ENCODE data around the gene FAM118A.
"Not testable (repeated sequence)": the region's sequence is repeated elsewhere in the genome, so short reads cannot be mapped to it uniquely, and the experiment has no call there.

Gene FAM118A

GRCh38 chr22:45284705-45285262 is 24.9 kb upstream of the FAM118A start, which contains the start of gene UPK3A:
TSS of gene UPK3A (plus strand) at chr22:45284949. CDS start at chr22:45285014, 65 bp downstream.
- peak; percentile 28 for DNase-seq (ENCODE audit: low read depth)

GRCh38 chr22:45285263-45286058 is 24.3 kb upstream of the FAM118A start:
- DNase-seq (ENCODE audit: low read depth), result no peak

GRCh38 chr22:45286854-45287551 is 22.7 kb upstream of the FAM118A start:
- DNase-seq (ENCODE audit: low read depth), result no peak

GRCh38 chr22:45290410-45290936 is 19.3 kb upstream of the FAM118A start:
- no peak for DNase-seq (ENCODE audit: low read depth)

GRCh38 chr22:45291061-45291930 is 18.4 kb upstream of the FAM118A start:
- DNase-seq (ENCODE audit: low read depth), result no peak

GRCh38 chr22:45291931-45292290 is 17.8 kb upstream of the FAM118A start:
- no peak for DNase-seq (ENCODE audit: low read depth)

- no peak for DNase-seq (ENCODE audit: low read depth)
These were observed 16.8 kb upstream of the FAM118A start for GRCh38 chr22:45292731-45293442.

GRCh38 chr22:45294030-45294429 is 15.7 kb upstream of the FAM118A start:
- DNase-seq (ENCODE audit: low read depth), result no peak

- DNase-seq (ENCODE audit: low read depth), result not testable (repeated sequence)
These were observed 14.7 kb upstream of the FAM118A start for GRCh38 chr22:45295004-45295403.

GRCh38 chr22:45295492-45295891 is 14.2 kb upstream of the FAM118A start:
- no peak for DNase-seq (ENCODE audit: low read depth)

GRCh38 chr22:45296628-45297297 is 13.0 kb upstream of the FAM118A start:
- no peak for DNase-seq (ENCODE audit: low read depth)

- DNase-seq (ENCODE audit: low read depth), result no peak
These were observed 10.7 kb upstream of the FAM118A start for GRCh38 chr22:45298934-45299505.

- DNase-seq (ENCODE audit: low read depth), result no peak
These were observed 7.0 kb upstream of the FAM118A start for GRCh38 chr22:45302751-45303150.

GRCh38 chr22:45303181-45303580 is 6.6 kb upstream of the FAM118A start:
- no peak for DNase-seq (ENCODE audit: low read depth)

GRCh38 chr22:45304971-45305370 is 4.8 kb upstream of the FAM118A start:
- DNase-seq (ENCODE audit: low read depth), result no peak

- DNase-seq (ENCODE audit: low read depth), result no peak
These were observed 4.2 kb upstream of the FAM118A start for GRCh38 chr22:45305456-45306075.

- no peak for DNase-seq (ENCODE audit: low read depth)
These were observed 3.6 kb upstream of the FAM118A start for GRCh38 chr22:45306139-45306538.

- DNase-seq (ENCODE audit: low read depth), result no peak
These were observed 1.3 kb upstream of the FAM118A start for GRCh38 chr22:45308391-45308956.

- DNase-seq (ENCODE audit: low read depth), result no peak
These were observed 745 bp upstream of the FAM118A start for GRCh38 chr22:45308957-45309421.
